ENCODE data around the gene CHRNG. TPM values are rescaled to one million over a fixed set of nuclear protein-coding genes. Genes with fewer than 3 reads are reported as not detected.

Gene CHRNG
- total and polyA plus RNA-seq, 2 experiments from 2014 or later, result not detected

DNA sequence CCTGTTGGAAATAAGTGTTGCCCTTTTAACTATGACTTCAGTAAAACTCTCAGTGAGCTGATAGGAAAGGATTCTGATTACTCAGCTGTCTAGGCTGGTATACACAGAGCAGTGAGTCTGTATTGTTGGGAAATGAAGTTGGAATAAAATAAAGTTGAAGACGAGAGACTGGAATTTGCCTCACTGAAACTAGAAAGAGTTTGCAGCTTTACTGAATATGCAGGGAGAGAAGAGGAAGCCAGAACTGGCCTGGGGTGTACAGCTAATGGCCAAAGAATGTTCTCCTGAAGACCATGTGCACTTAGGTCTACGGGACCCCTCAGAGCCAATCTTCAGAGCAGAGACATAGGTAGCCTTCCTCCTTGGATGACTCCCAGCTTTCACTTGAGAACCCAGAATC, 37.5 kb downstream of the CHRNG start:
- no peak overlapping the region for H3K27ac ChIP-seq (ENCODE audit: low read depth)
- H2AFZ ChIP-seq, result no peak overlapping the region
- no peak overlapping the region for H3K4me2 ChIP-seq
- no peaks in the 10 kb centered on the region for H3K79me2 ChIP-seq (replicated peaks; ENCODE audit: insufficient read depth)
- no peaks in the 10 kb centered on the region for H3K9me2 ChIP-seq (ENCODE audit: insufficient read depth)
- H3K36me3 ChIP-seq (ENCODE audit: insufficient read depth), result no peaks in the 10 kb centered on the region
- H3K4me3 ChIP-seq, result no peak overlapping the region
- no peaks in the 10 kb centered on the region for H3K4me1 ChIP-seq (ENCODE audit: insufficient read depth)
- no peaks in the 10 kb centered on the region for H3K27me3 ChIP-seq (ENCODE audit: insufficient read depth)
- no peaks in the 10 kb centered on the region for H3F3A ChIP-seq (replicated peaks; ENCODE audit: low read depth)
- ATAC-seq (no peak), DNase-seq (ENCODE audit: low spot score) (no peak)
- Mint-ChIP-seq H3K4me1 (no peaks in the 10 kb centered on the region), H3K4me3 (no peak overlapping the region), H3K27ac (no peak overlapping the region), H3K36me3 (ENCODE audit: low read depth) (peaks cover 26% of the 10 kb centered on the region), H3K9me3 (no peaks in the 10 kb centered on the region), H3K27me3 (ENCODE audit: insufficient read depth, low read depth, poor library complexity) (no peaks in the 10 kb centered on the region)
- TF ChIP-seq ETS1 (IDR thresholded peaks at IDR 0.05), result no peak
- no peak for TF ChIP-seq EZH2 (IDR thresholded peaks at IDR 0.05; ENCODE audit: low read depth, unreplicated experiment)
- TF ChIP-seq ZNF331 (CRISPR knock-in tag; IDR thresholded peaks at IDR 0.05; ENCODE audit: low read depth), result no peak
- TF ChIP-seq POLR2AphosphoS5 (IDR thresholded peaks at IDR 0.05; ENCODE audit: low read depth), result no peak
- no peak for TF ChIP-seq ZNF114 (CRISPR knock-in tag; IDR thresholded peaks at IDR 0.05)
- TF ChIP-seq JUNB (IDR thresholded peaks at IDR 0.05; ENCODE audit: unreplicated experiment), result no peak
- peaks cover 5% of the 10 kb centered on the region for H4K20me1 ChIP-seq (replicated peaks; ENCODE audit: insufficient read depth)

DNA sequence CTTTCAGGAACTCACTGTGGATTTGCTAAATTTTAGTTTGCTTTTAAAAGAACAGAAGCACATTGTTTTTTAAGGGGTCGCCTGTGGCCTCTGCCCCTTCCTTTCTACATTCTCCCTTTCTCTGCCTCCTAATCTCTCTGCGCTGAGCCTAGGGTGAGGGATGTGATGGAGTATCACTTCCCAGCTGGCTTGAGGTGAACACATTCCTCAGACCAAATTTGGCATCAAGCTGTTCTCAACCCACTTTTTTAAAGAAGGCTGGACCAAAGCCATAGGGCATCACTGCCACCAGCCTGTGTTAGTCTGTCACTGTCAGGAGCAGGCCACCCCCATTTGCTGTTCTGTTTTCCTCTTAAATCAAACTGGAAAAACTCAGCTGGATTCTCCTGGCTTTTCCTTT, 38.3 kb downstream of the CHRNG start:
- ATAC-seq (no peak), DNase-seq (ENCODE audit: low spot score) (no peak)
- Mint-ChIP-seq H3K4me3 (no peak overlapping the region), H3K9me3 (no peaks in the 10 kb centered on the region), H3K27me3 (ENCODE audit: insufficient read depth, low read depth, poor library complexity) (no peaks in the 10 kb centered on the region), H3K27ac (no peak overlapping the region), H3K36me3 (ENCODE audit: low read depth) (peaks cover 22% of the 10 kb centered on the region), H3K4me1 (no peaks in the 10 kb centered on the region)
- H3K36me3 ChIP-seq (ENCODE audit: insufficient read depth), result no peaks in the 10 kb centered on the region
- no peaks in the 10 kb centered on the region for H3F3A ChIP-seq (replicated peaks; ENCODE audit: low read depth)
- no peaks in the 10 kb centered on the region for H3K27me3 ChIP-seq (ENCODE audit: insufficient read depth)
- no peak for TF ChIP-seq EZH2phosphoT487 (IDR thresholded peaks at IDR 0.05; ENCODE audit: unreplicated experiment)
- TF ChIP-seq JUNB (IDR thresholded peaks at IDR 0.05; ENCODE audit: unreplicated experiment), result no peak
- no peak for TF ChIP-seq EZH2 (IDR thresholded peaks at IDR 0.05; ENCODE audit: low read depth, unreplicated experiment)
- TF ChIP-seq ETS1 (IDR thresholded peaks at IDR 0.05), result no peak
- TF ChIP-seq NANOG (IDR thresholded peaks at IDR 0.05; ENCODE audit: borderline replicate concordance), result no peak
- TF ChIP-seq, protein P1, sequence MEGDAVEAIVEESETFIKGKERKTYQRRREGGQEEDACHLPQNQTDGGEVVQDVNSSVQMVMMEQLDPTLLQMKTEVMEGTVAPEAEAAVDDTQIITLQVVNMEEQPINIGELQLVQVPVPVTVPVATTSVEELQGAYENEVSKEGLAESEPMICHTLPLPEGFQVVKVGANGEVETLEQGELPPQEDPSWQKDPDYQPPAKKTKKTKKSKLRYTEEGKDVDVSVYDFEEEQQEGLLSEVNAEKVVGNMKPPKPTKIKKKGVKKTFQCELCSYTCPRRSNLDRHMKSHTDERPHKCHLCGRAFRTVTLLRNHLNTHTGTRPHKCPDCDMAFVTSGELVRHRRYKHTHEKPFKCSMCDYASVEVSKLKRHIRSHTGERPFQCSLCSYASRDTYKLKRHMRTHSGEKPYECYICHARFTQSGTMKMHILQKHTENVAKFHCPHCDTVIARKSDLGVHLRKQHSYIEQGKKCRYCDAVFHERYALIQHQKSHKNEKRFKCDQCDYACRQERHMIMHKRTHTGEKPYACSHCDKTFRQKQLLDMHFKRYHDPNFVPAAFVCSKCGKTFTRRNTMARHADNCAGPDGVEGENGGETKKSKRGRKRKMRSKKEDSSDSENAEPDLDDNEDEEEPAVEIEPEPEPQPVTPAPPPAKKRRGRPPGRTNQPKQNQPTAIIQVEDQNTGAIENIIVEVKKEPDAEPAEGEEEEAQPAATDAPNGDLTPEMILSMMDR (conservative IDR thresholded peaks at IDR 0.05; ENCODE audit: low read depth in 2 of 2), result no peak
- no peak for TF ChIP-seq STAT1 (IDR thresholded peaks at IDR 0.05; ENCODE audit: unreplicated experiment)
- no peak for TF ChIP-seq ZNF331 (CRISPR knock-in tag; IDR thresholded peaks at IDR 0.05; ENCODE audit: low read depth)
- no peak for TF ChIP-seq ZNF114 (CRISPR knock-in tag; IDR thresholded peaks at IDR 0.05)
- H3K27ac ChIP-seq (ENCODE audit: low read depth), result no peak overlapping the region
- H3K4me3 ChIP-seq, result no peak overlapping the region
- H3K4me1 ChIP-seq (ENCODE audit: insufficient read depth), result no peaks in the 10 kb centered on the region
- no peak overlapping the region for H2AFZ ChIP-seq
- H3K4me2 ChIP-seq, result no peak overlapping the region
- H4K20me1 ChIP-seq (replicated peaks; ENCODE audit: insufficient read depth), result peaks cover 8% of the 10 kb centered on the region
- no peaks in the 10 kb centered on the region for H3K9me2 ChIP-seq (ENCODE audit: insufficient read depth)
- H3K79me2 ChIP-seq (replicated peaks; ENCODE audit: insufficient read depth), result no peaks in the 10 kb centered on the region
